H9 (cell line): ENCODE results near the gene TRIM44. TPM values are rescaled to one million over a fixed set of nuclear protein-coding genes. Genes with fewer than 3 reads are reported as not detected.

ENCODE experiments used
- DNase-seq: peaks from one replicate; pipeline ENCODE4 v3.0.0-alpha.2; 2017
- H2AFZ ChIP-seq: one replicate; pipeline ENCODE4 v1.6.1; 2013; ENCODE audit warnings: mild to moderate bottlenecking, low read length, control low read depth, moderate library complexity
- H2AK5ac ChIP-seq: 2 replicates; pipeline ENCODE4 v1.6.1; 2013; ENCODE audit warnings: low read length, control low read depth, mixed read lengths; ENCODE audit not compliant: insufficient read length
- H2BK120ac ChIP-seq: one replicate; pipeline ENCODE4 v1.6.1; 2013; ENCODE audit warnings: low read depth, mild to moderate bottlenecking, low read length, control low read depth, inconsistent platforms; ENCODE audit not compliant: poor library complexity, severe bottlenecking
- H2BK12ac ChIP-seq: 2 replicates; pipeline ENCODE4 v1.6.1; 2013; ENCODE audit warnings: low read length, control low read depth, mixed read lengths, low read depth; ENCODE audit not compliant: insufficient read length
- H2BK15ac ChIP-seq: 2 replicates; pipeline ENCODE4 v1.6.1; 2013; ENCODE audit warnings: low read depth, low read length, control low read depth
- H2BK20ac ChIP-seq: one replicate; pipeline ENCODE4 v1.6.1; 2013; ENCODE audit warnings: low read depth, mild to moderate bottlenecking, low read length, control low read depth, inconsistent platforms; ENCODE audit not compliant: poor library complexity, severe bottlenecking
- H2BK5ac ChIP-seq: 2 replicates; pipeline ENCODE4 v1.6.1; 2013; ENCODE audit warnings: low read length, control low read depth, mixed read lengths; ENCODE audit not compliant: insufficient read length
- H3K14ac ChIP-seq: 2 replicates; pipeline ENCODE4 v1.6.1; 2013; ENCODE audit warnings: low read length, control low read depth; ENCODE audit not compliant: insufficient read depth
- H3K18ac ChIP-seq: 2 replicates; pipeline ENCODE4 v1.6.1; 2013; ENCODE audit warnings: low read depth, mild to moderate bottlenecking, mixed read lengths, low read length, control low read depth; ENCODE audit not compliant: insufficient read length
- H3K23ac ChIP-seq: 2 replicates; pipeline ENCODE4 v1.6.1; 2013; ENCODE audit warnings: low read length, control low read depth, mixed read lengths, low read depth; ENCODE audit not compliant: insufficient read length
- H3K23me2 ChIP-seq: 2 replicates; pipeline ENCODE4 v1.6.1; 2013; ENCODE audit warnings: low read depth, mild to moderate bottlenecking, mixed read lengths, low read length, control low read depth; ENCODE audit not compliant: insufficient read length, poor library complexity, severe bottlenecking
- H3K27ac ChIP-seq: 2 replicates; pipeline ENCODE4 v1.5.1; 2013; ENCODE audit warnings: low read length, control low read depth, mixed read lengths, low read depth; ENCODE audit not compliant: insufficient read length
- H3K27me3 ChIP-seq: 2 replicates; pipeline ENCODE4 v1.6.1; 2013; ENCODE audit warnings: low read length, control low read depth, inconsistent platforms; ENCODE audit not compliant: insufficient read depth
- H3K4ac ChIP-seq: 2 replicates; pipeline ENCODE4 v1.6.1; 2013; ENCODE audit warnings: low read depth, mild to moderate bottlenecking, control low read depth, inconsistent platforms, low read length, moderate library complexity
- H3K4me1 ChIP-seq: 2 replicates; pipeline ENCODE4 v1.6.1; 2013; ENCODE audit warnings: low read length, control low read depth, inconsistent platforms; ENCODE audit not compliant: insufficient read depth
- H3K4me2 ChIP-seq: 2 replicates; pipeline ENCODE4 v1.6.1; 2013; ENCODE audit warnings: low read length, control low read depth, mixed read lengths; ENCODE audit not compliant: insufficient read length, insufficient read depth
- H3K56ac ChIP-seq: 2 replicates; pipeline ENCODE4 v1.6.1; 2013; ENCODE audit warnings: low read depth, mild to moderate bottlenecking, mixed read lengths, low read length, control low read depth; ENCODE audit not compliant: insufficient read length
- H3K79me1 ChIP-seq: 2 replicates; pipeline ENCODE4 v1.6.1; 2013; ENCODE audit warnings: low read depth, mild to moderate bottlenecking, moderate library complexity, low read length, control low read depth, inconsistent platforms; ENCODE audit not compliant: insufficient read depth, poor library complexity, severe bottlenecking
- H3K79me2 ChIP-seq: 2 replicates; pipeline ENCODE4 v1.6.1; 2013; ENCODE audit warnings: low read length, control low read depth, inconsistent platforms; ENCODE audit not compliant: insufficient read depth
- H3K9ac ChIP-seq: 2 replicates; pipeline ENCODE4 v1.6.1; 2013; ENCODE audit warnings: low read length, control low read depth, mixed read lengths; ENCODE audit not compliant: insufficient read length; ENCODE audit errors: extremely low read depth
- H3K9me3 ChIP-seq: one replicate; pipeline ENCODE4 v1.6.1; 2013; ENCODE audit warnings: low read depth, low read length, inconsistent platforms; ENCODE audit not compliant: control insufficient read depth
- H3T11ph ChIP-seq: one replicate; pipeline ENCODE4 v1.6.1; 2013; ENCODE audit warnings: mild to moderate bottlenecking, low read length, control low read depth, inconsistent platforms
- H4K20me1 ChIP-seq: one replicate; pipeline ENCODE4 v1.6.1; 2013; ENCODE audit not compliant: control insufficient read depth, insufficient read length, insufficient read depth
- H4K5ac ChIP-seq: 2 replicates; pipeline ENCODE4 v1.6.1; 2013; ENCODE audit warnings: low read depth, mild to moderate bottlenecking, mixed read lengths, low read length, control low read depth; ENCODE audit not compliant: insufficient read length
- H4K8ac ChIP-seq: replicated peaks from 2 replicates; pipeline ENCODE4 v1.6.1; 2013; ENCODE audit warnings: low read length, control low read depth, mixed read lengths, low read depth; ENCODE audit not compliant: insufficient read length
- H4K91ac ChIP-seq: 2 replicates; pipeline ENCODE4 v1.6.1; 2013; ENCODE audit warnings: low read depth, mild to moderate bottlenecking, moderate library complexity, mixed read lengths, low read length, control low read depth; ENCODE audit not compliant: insufficient read length
- H3K27ac Mint-ChIP-seq, 3 experiments: 2 replicates in 2 of 3; 3 replicates in 1 of 3; pipeline ENCODE4 v1.8.0; 2020 to 2021; ENCODE audit warnings: mixed read lengths in 3 of 3, mild to moderate bottlenecking in 1 of 3, moderate library complexity in 1 of 3
- H3K27me3 Mint-ChIP-seq: 2 replicates; pipeline ENCODE4 v1.8.0; 2021; ENCODE audit warnings: low read depth, mild to moderate bottlenecking, moderate library complexity, mixed read lengths
- H3K36me3 Mint-ChIP-seq, 3 experiments: 2 replicates in 2 of 3; 3 replicates in 1 of 3; pipeline ENCODE4 v1.8.0; 2020 to 2021; ENCODE audit warnings: low read depth in 3 of 3, mixed read lengths in 3 of 3; ENCODE audit not compliant: insufficient read depth in 1 of 3
- H3K4me1 Mint-ChIP-seq, 2 experiments: 2 replicates each; pipeline ENCODE4 v1.8.0; 2020; ENCODE audit warnings: mixed read lengths in 2 of 2
- H3K4me3 Mint-ChIP-seq, 2 experiments: 2 replicates in 1 of 2; 3 replicates in 1 of 2; pipeline ENCODE4 v1.8.0; 2020 to 2021; ENCODE audit warnings: mild to moderate bottlenecking in 2 of 2, mixed read lengths in 2 of 2, moderate library complexity in 1 of 2
- H3K9me3 Mint-ChIP-seq, 2 experiments: 2 replicates in 1 of 2; 3 replicates in 1 of 2; pipeline ENCODE4 v1.8.0; 2020; ENCODE audit warnings: mild to moderate bottlenecking in 2 of 2, mixed read lengths in 2 of 2, moderate library complexity in 1 of 2
- WGBS: extraction: QIAGEN DNeasy Blood & Tissue Kit; methylation state at CpG from one replicate; pipeline ENCODE4 v1.1.7; 2013; ENCODE audit warnings: missing lambda C conversion rate, low lambda C conversion rate, mixed read lengths; ENCODE audit not compliant: insufficient read length; ENCODE audit errors: extremely low coverage; 5-methylcytosine and 5-hydroxymethylcytosine counted together
- total RNA-seq: library from RNA; stranded (reverse); gene quantifications from 2 replicates; pipeline ENCODE4 v1.2.1, GENCODE V29; 2021
- TF ChIP-seq, protein P1 (sequence below): fragments of 200-600 bp; sonication (generic); conservative IDR thresholded peaks from 3 replicates; pipeline ENCODE4 v1.8.0; 2021; ENCODE audit warnings: antibody characterized with exemption, mild to moderate bottlenecking

Gene TRIM44
- total RNA-seq, 1 experiment from 2014 or later = 37.7 TPM

DNA sequence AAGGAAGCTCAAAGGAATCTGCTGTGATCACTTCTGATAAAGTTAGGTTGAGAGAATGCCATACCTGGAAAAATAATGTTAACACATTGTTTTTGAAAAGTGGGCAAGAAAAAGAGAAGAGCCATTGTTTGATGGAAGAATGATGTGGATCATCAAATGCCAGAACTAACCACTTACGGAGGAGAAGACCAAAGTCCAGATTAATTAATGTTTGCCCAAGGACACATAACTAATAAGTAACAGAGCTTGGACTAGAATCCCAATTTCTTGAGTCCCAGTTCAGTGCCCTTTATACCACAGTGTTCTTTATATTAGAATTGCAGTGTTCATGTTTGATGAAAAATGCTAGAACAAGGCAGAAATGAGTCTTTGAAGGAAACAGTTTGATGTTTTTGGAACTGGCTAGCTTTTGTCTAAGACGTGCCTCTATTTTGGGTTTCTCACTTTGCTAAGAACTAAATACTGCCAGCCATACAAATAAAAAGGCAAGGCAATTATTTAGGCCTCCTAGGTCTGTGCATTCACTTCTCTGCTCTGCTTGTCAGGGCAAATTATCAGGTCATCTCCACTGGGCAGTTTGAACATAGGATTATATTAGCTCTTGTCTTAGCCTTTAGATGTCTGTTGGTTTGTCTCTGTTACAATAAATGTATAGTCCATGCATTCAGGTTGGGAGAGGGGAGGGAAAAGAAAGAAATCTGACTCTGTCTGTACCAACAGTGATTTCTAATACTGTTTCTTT lies 72.3 kb downstream of the TRIM44 start:
- no peak overlapping the region for H3K4me3 Mint-ChIP-seq
- no peaks in the 10 kb centered on the region for H3K4me1 ChIP-seq
- no peak overlapping the region for H3T11ph ChIP-seq
- no peak overlapping the region for H3K9ac ChIP-seq
- no peak for DNase-seq
- H3K79me2 ChIP-seq = no peaks in the 10 kb centered on the region
- no peak overlapping the region for H3K56ac ChIP-seq
- no peak overlapping the region for H2BK120ac ChIP-seq
- H3K4ac ChIP-seq = no peak overlapping the region
- H3K9me3 ChIP-seq = no peaks in the 10 kb centered on the region
- 0 out of 2 replicates have a peak, but pooled peaks cover 2% of the 10 kb centered on the region for H3K27me3 ChIP-seq
- H3K4me1 Mint-ChIP-seq = peaks cover 6 to 8% of the 10 kb centered on the region in 2 experiments
- no peak overlapping the region for H4K8ac ChIP-seq
- no peak overlapping the region for H3K4me2 ChIP-seq
- H3K79me1 ChIP-seq = no peaks in the 10 kb centered on the region
- no peak overlapping the region for H2AK5ac ChIP-seq
- H4K20me1 ChIP-seq = no peaks in the 10 kb centered on the region
- peaks cover 21 to 27% (median 25%) of the 10 kb centered on the region in 3 experiments for H3K36me3 Mint-ChIP-seq
- H3K9me3 Mint-ChIP-seq = peaks cover 12 to 14% of the 10 kb centered on the region in 2 experiments
- no peak overlapping the region for H2BK15ac ChIP-seq
- no peak overlapping the region for H3K27ac ChIP-seq
- no peak overlapping the region for H3K14ac ChIP-seq
- no peak overlapping the region for H4K91ac ChIP-seq
- H3K18ac ChIP-seq = no peak overlapping the region
- no peak overlapping the region for H2BK5ac ChIP-seq
- H3K27me3 Mint-ChIP-seq = no peaks in the 10 kb centered on the region
- H2AFZ ChIP-seq = no peak overlapping the region
- no peaks in the 10 kb centered on the region for H3K23me2 ChIP-seq
- no peak overlapping the region for H2BK12ac ChIP-seq
- peak overlapping the region in 1 of 3 experiments; percentile 41; a peak in 1 of 7 replicates for H3K27ac Mint-ChIP-seq
- TF ChIP-seq, protein P1, sequence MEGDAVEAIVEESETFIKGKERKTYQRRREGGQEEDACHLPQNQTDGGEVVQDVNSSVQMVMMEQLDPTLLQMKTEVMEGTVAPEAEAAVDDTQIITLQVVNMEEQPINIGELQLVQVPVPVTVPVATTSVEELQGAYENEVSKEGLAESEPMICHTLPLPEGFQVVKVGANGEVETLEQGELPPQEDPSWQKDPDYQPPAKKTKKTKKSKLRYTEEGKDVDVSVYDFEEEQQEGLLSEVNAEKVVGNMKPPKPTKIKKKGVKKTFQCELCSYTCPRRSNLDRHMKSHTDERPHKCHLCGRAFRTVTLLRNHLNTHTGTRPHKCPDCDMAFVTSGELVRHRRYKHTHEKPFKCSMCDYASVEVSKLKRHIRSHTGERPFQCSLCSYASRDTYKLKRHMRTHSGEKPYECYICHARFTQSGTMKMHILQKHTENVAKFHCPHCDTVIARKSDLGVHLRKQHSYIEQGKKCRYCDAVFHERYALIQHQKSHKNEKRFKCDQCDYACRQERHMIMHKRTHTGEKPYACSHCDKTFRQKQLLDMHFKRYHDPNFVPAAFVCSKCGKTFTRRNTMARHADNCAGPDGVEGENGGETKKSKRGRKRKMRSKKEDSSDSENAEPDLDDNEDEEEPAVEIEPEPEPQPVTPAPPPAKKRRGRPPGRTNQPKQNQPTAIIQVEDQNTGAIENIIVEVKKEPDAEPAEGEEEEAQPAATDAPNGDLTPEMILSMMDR = no peak
- WGBS = no CpG with 5 or more reads among the region's 2 CpGs
- H3K23ac ChIP-seq = no peak overlapping the region
- H4K5ac ChIP-seq = no peak overlapping the region
- H2BK20ac ChIP-seq = no peak overlapping the region
